GM10266 (cell line): ENCODE data around the gene ACAN.

Experiments used
- DNase-seq: peaks from one replicate; pipeline ENCODE4 v3.0.0; 2012; ENCODE audit errors: extremely low spot score
- CTCF ChIP-seq: IDR thresholded peaks from 2 replicates; pipeline ENCODE4 v1.5.1; 2012; ENCODE audit warnings: mild to moderate bottlenecking, low read depth; ENCODE audit not compliant: control insufficient read depth, insufficient read depth; ENCODE audit errors: missing control alignments

ACAN gene

GRCh38 chr15:88904624-88905327 is 101.5 kb downstream of the ACAN start:
- DNase-seq: peak; percentile 81
- peak; percentile 96 for TF ChIP-seq CTCF

GRCh38 chr15:88905576-88905975 is 102.3 kb downstream of the ACAN start:
- TF ChIP-seq CTCF: no peak
- no peak for DNase-seq

GRCh38 chr15:88906130-88906529 is 102.9 kb downstream of the ACAN start:
- TF ChIP-seq CTCF: no peak
- no peak for DNase-seq

- TF ChIP-seq CTCF: no peak
- DNase-seq: no peak
These were observed 103.3 kb downstream of the ACAN start for GRCh38 chr15:88906551-88906950.

GRCh38 chr15:88907111-88907510 is 103.9 kb downstream of the ACAN start:
- DNase-seq: no peak
- no peak for TF ChIP-seq CTCF

GRCh38 chr15:88908123-88908522 is 104.9 kb downstream of the ACAN start:
- no peak for TF ChIP-seq CTCF
- no peak for DNase-seq

- no peak for TF ChIP-seq CTCF
- DNase-seq: no peak
These were observed 105.7 kb downstream of the ACAN start for GRCh38 chr15:88908697-88909621.
